MM.1S (cell line): ENCODE measurements around the gene CNTFR.

ENCODE experiments used
- EZH2phosphoT487 ChIP-seq: fragments of 300-600 bp; sonication (generic); IDR thresholded peaks from 2 replicates; pipeline ENCODE4 v1.6.1; 2018; ENCODE audit warnings: antibody characterized with exemption, low read length
- TF ChIP-seq, protein P1 (sequence below): fragments of 300-600 bp; sonication (generic); IDR thresholded peaks from 2 replicates; pipeline ENCODE4 v1.5.1; 2016; ENCODE audit warnings: antibody characterized with exemption, low read length, mixed read lengths

DNA sequence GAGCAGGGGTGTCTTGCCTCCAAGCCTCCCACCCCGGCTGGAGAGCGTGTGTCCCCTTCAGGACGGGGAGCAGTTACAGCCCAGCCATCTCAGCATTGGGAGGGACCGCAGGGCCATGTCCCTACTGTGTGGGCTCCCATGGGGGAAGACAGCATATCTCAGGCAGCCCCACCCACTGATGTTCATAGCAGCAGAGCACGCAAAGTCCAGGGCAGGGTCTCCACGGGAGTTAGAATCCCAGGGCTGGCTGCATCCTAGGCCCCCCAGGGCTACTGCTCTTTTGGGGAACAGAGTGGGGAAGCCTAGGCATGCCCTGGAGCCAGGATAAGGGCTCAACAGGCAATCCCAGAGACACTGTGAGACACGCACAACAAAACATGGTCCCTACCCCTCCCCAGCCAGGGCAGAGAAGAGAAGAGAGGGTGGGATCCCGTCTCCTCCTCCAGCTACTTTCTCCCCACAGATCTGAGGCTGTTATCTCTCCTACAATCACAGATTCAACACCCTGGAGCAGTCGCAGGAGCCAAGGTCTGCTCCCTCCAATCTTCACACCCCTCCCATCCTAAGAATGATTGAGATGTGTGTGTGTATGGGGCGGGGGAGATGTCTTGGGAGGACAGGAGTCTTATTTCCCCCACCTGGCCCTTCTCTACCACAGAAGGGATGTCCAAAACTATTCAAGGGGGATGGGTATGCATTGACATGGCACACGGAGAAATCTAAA, 3.4 kb downstream of the CNTFR start:
- TF ChIP-seq, protein P1, sequence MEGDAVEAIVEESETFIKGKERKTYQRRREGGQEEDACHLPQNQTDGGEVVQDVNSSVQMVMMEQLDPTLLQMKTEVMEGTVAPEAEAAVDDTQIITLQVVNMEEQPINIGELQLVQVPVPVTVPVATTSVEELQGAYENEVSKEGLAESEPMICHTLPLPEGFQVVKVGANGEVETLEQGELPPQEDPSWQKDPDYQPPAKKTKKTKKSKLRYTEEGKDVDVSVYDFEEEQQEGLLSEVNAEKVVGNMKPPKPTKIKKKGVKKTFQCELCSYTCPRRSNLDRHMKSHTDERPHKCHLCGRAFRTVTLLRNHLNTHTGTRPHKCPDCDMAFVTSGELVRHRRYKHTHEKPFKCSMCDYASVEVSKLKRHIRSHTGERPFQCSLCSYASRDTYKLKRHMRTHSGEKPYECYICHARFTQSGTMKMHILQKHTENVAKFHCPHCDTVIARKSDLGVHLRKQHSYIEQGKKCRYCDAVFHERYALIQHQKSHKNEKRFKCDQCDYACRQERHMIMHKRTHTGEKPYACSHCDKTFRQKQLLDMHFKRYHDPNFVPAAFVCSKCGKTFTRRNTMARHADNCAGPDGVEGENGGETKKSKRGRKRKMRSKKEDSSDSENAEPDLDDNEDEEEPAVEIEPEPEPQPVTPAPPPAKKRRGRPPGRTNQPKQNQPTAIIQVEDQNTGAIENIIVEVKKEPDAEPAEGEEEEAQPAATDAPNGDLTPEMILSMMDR: no peak
- no peak for TF ChIP-seq EZH2phosphoT487
